ENCODE data around the gene DNAJC19.

DNA sequence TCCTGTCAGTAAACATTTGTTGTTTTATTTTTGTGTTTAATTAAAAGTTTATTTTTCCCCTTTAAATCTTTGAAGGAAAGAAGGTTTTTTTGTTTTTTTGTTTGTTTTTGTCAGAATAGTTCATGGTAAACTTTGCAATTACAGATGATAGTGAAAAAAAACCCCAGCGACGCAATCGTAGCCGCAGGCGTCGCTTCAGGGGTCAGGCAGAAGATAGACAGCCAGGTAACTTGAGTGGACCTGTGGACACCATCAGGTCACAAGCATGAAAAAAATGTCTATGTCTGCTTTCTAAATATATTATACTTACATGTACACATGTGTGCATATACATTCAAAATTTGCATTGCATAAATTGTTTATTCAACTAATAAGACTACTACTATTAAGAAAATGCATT is 18.6 kb downstream of the DNAJC19 start:
- TF ChIP-seq CTCF (IDR thresholded peaks at IDR 0.05) (no peak), POLR2AphosphoS5 (IDR thresholded peaks at IDR 0.05) (no peak), EP300 (IDR thresholded peaks at IDR 0.05) (no peak)

Measured in stomach (tissue), 4 donors.